HG03108 (cell line): ENCODE measurements around the gene RPS6KA1.

Experiments
- ATAC-seq: cut with Tn5 transposase; IDR thresholded peaks from one replicate; pipeline ENCODE4 v1.9.1; 2021; ENCODE audit warnings: moderate library complexity; ENCODE audit not compliant: unreplicated experiment

Gene RPS6KA1

DNA sequence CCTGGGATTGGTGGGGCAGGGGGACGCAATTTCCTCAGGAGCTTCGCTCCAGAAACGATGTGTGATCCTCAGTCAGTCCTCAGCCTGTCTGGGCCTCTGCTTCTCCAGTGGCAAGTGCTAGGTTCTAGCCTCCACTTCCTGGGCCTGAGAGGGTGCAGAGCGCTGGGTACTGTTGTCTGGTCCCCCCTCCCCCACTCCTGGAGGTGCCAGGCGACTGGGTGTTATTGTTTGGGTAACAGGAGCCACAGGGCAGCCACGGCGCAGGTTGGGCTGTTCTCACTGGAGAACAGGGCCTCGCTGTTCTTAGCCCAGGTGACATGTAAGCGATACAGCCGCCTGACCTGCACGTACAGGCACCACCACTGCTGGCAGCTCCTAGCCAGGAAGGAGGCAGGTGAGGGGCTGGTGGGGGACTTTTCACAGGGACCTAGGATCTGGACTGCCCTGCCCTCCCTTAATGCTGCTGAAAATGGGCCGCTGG lies 2.1 kb downstream of the RPS6KA1 start:
- ATAC-seq: no peak

DNA sequence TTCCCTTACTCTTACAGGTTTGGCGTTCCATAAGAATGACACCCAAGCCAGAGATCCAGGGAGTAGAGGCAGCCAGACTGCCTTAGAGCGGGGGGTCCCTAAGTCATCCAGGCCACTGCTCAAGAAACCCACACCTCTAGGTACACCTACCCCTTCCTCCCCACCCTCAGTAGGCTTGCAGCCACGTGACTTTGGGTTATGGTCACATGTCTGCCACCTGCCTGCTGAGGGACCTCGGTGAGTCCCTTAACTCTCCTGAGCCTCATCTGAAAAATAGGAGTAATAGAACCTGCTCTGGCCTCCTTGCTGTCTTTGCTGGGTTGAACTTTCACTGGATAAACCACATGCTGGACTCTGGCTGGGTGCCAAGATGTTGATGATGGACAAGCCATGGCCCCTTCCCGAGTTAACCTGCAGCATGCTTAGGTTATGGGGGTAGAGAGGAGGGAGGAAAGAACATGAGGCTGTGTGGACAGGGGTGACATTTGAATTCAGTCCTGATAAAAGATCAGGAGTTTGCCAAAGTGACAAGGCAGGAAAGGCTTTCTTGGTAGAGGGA lies 4.5 kb downstream of the RPS6KA1 start:
- ATAC-seq: no peak

DNA sequence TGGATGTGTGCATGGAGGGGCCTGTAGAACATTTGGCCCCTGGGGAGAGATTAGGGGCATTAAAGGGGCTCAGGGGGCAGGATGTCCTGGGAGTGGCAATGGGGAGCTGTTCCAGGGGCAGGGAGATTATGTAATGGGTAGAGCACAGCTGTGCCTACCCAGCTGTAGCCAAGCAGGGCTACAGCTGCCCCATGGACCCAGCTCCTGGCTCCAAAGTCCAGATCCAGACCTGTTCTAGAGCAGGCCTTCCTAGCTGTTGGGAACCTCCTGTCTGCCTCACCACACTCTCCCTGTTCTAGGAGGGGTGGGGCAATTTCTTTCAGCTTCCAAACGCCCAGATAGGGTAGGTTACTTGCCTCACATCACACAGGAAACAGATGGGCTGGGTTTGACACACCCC lies 5.6 kb downstream of the RPS6KA1 start:
- ATAC-seq: no peak

GRCh38 chr1:26536081-26536480 lies 6.5 kb downstream of the RPS6KA1 start:
- ATAC-seq: no peak

DNA sequence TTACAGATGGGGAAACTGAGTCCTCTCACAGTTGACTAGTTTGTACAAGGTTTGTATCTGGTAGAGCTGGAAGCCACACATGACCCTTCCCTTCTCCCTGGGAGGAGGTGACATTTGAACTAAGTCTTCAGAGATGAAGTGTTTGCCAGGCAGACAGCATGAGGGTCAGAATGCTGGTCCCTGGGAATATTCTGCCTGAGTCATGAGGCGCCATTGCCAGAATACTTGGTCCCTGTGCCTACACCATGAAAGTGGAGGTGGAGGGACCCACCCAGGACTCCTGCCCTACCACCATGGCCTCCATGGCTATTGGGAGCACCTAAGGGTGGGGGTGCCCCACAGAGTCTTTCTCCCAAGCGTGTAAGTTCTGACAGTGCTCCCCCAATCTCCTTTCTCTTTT lies 7.0 kb downstream of the RPS6KA1 start:
- ATAC-seq: no peak

- no peak for ATAC-seq
Observed at GRCh38 chr1:26537951-26538352, 8.4 kb downstream of the RPS6KA1 start.

DNA sequence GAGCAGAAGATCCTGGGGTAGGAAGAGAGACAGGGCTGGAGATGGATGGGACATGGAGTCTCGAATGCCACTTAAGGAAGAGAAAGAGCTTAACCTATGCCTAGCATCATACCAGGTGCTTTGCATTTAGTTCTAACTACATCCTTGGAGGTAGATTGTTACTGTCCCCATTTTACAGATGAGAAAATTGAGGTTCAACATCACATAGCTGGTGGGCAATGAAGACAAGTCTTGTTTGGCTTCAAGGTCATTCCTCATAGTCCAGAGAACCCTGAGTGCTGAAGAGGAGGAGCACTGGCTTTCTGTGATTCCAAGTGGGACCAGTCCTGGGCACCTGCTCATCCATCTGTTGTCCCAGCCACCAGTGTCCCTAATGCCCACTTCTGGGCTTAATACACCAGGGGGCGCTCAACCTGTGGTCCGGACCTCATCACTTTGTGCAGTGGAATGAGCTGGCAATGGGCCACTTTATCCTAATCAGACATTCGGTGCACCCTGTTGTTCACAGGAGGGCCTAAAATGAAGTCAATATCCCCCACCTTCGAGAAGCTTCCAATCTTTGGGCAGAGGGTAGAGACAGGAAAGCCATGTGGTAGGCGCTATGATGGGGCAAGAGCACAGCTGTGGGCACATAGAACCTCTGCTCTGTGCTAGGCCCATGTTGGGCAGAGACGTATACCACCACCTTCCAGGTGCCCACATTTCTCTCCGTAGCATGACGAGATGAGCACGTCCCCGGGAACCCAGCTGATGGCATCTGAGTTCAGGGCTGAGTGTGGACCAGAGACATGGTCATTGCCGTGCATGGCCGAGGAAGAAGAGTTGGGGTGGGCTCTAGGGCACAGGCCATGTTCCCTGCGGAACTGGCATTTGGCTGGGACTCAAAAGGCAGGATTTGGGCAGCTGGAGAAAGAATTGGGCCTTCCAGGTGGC lies 9.2 kb downstream of the RPS6KA1 start:
- ATAC-seq: no peak

DNA sequence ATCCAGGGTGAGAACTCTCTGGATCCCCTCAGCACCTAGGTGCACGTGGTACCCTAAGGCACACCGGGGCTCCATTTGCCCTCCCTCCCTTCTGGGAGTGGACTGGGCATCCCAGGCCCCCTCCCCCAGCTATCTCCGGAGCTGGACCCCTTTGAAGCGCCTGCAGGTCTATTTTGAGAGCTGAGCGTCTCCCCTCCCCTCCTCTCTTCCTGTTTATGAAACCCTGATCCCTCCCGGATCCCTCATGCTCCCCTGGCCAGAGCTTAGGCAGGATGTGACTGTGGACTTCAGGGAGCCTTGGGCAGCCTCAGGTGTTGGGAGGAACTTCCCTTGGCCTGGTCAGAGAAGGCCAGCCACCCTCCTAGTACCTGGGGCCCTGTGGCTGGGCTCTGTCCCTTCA lies 10.2 kb downstream of the RPS6KA1 start:
- ATAC-seq: no peak

GRCh38 chr1:26540351-26540750 lies 10.8 kb downstream of the RPS6KA1 start:
- ATAC-seq: no peak

DNA sequence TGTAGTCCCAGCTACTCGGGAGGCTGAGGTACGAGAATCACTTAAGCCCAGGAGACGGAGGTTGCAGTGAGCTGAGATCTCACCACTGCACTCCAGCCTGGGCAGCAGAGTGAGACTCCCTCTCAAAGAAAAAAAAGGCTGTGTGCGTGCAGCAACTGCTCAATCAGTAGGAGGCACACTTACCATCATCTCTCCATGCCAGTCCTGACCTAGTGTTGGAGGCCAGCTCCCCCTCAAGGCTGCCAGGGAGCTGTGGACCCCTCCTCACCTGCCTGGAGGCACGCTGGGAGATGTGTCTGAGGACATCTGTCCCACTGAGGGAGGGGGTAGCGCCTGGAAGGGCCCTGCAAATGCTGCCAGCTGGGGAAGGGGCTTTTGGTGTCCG lies 11.9 kb downstream of the RPS6KA1 start:
- ATAC-seq: no peak

- ATAC-seq: peak; percentile 51
Observed at GRCh38 chr1:26541816-26542711, 12.5 kb downstream of the RPS6KA1 start.

DNA sequence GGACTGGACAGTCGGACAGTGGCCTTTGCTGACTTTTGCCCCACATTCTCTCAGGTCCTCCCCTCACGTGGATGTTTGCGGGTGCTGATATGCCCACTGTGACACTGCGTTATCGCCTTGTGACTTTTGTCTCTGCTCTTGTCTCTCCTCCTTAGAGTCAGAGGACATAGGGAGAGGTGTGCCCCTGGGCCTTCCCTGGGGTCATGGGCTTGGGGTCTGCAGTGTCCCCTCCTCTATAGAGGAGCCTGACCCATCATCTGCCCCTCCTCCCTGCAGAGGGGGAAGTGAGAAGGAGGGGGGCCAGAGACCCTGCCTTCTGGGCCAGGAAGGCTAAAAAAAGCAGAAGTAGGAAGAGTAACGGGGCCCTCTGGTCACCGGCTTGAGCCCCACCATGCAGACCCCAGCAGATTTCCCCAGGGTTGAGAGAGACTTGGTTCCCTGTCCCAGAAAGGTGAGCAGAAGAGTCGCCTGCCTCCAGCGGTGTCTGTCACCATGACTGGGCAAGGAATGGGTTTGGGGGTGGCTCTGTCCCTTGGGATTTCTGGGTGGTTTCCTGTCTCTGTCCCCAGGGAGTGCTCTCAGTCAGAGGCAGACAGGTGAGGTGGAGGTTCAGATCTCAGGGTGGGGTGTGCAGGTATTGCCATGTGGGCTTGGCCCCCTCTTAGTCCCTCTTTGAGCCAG lies 13.3 kb downstream of the RPS6KA1 start:
- ATAC-seq: no peak

- no peak for ATAC-seq
Observed at GRCh38 chr1:26543462-26543861, 13.9 kb downstream of the RPS6KA1 start.

- no peak for ATAC-seq
Observed at GRCh38 chr1:26544126-26544525, 14.6 kb downstream of the RPS6KA1 start.

- ATAC-seq: no peak
Observed at GRCh38 chr1:26545969-26546323, 16.4 kb downstream of the RPS6KA1 start.

- ATAC-seq: no peak
Observed at GRCh38 chr1:26546375-26546774, 16.8 kb downstream of the RPS6KA1 start.

- ATAC-seq: no peak
Observed at GRCh38 chr1:26546819-26547218, 17.3 kb downstream of the RPS6KA1 start.

GRCh38 chr1:26548841-26549240 lies 19.3 kb downstream of the RPS6KA1 start:
- no peak for ATAC-seq

GRCh38 chr1:26550946-26551345 lies 21.4 kb downstream of the RPS6KA1 start:
- ATAC-seq: no peak

DNA sequence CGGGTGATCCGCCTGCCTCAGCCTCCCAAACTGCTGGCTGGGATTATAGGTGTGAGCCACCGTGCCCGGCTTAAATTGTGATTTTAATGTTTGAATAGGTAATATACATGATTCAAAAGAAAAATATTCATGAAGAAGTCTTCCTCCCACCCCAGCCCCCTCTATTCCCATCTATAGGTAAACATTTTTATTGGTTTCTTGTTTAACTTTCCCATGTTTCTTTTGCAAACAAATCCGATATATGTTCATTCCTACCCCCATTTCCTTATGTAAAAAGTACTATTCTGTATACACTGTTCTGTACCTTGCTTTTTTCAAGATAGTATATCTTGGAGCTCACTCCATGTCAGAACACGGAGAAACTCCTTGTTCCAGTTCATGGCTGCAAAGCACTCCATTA lies 23.2 kb downstream of the RPS6KA1 start:
- ATAC-seq: no peak
